ENCODE data around the gene MICA.

DNA sequence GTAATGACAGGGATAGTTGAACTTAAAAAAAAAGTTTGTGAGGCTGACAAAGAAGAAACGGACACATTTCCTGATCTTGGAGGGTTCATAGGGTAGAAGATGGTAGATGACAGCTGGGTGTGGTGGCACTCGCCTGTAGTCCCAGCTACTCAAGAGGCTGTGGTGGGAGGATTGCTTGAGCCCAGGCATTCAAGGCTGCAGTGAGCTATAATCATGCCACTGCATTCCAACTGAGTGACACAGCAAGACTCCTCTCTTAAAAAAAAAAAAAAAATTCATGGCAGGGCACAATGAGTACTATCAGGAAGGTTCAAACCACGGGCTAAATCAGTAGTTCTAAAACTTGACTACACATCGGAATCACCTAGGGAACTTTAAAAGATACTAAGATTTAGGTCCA is 2.0 kb upstream of the MICA start:
- TF ChIP-seq GATA2 (IDR thresholded peaks at IDR 0.05; ENCODE audit: low read depth, low read length) (no peak), GATA3 (IDR thresholded peaks at IDR 0.05; ENCODE audit: low read depth, low read length) (no peak)

All from SH-SY5Y (cell line).